ENCODE data around the gene C4B.
"Not testable (repeated sequence)": the region's sequence is repeated elsewhere in the genome, so short reads cannot be mapped to it uniquely, and the experiment has no call there.

- not testable (repeated sequence) for TF ChIP-seq POLR2A (IDR thresholded peaks at IDR 0.05; ENCODE audit: borderline replicate concordance, extremely low read depth, insufficient read depth, insufficient read length); EZH2 (IDR thresholded peaks at IDR 0.05); TCF7L2 (IDR thresholded peaks at IDR 0.05; ENCODE audit: borderline replicate concordance, extremely low read depth, insufficient read depth, insufficient read length); YY1 (IDR thresholded peaks at IDR 0.05; ENCODE audit: extremely low read depth, insufficient replicate concordance, low read depth, low read length); REST (IDR thresholded peaks at IDR 0.05; ENCODE audit: low read depth); EZH2phosphoT487 (IDR thresholded peaks at IDR 0.05; ENCODE audit: borderline replicate concordance); ELF1 (IDR thresholded peaks at IDR 0.05; ENCODE audit: borderline replicate concordance, low read depth)
- TF ChIP-seq, protein P1, sequence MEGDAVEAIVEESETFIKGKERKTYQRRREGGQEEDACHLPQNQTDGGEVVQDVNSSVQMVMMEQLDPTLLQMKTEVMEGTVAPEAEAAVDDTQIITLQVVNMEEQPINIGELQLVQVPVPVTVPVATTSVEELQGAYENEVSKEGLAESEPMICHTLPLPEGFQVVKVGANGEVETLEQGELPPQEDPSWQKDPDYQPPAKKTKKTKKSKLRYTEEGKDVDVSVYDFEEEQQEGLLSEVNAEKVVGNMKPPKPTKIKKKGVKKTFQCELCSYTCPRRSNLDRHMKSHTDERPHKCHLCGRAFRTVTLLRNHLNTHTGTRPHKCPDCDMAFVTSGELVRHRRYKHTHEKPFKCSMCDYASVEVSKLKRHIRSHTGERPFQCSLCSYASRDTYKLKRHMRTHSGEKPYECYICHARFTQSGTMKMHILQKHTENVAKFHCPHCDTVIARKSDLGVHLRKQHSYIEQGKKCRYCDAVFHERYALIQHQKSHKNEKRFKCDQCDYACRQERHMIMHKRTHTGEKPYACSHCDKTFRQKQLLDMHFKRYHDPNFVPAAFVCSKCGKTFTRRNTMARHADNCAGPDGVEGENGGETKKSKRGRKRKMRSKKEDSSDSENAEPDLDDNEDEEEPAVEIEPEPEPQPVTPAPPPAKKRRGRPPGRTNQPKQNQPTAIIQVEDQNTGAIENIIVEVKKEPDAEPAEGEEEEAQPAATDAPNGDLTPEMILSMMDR (IDR thresholded peaks at IDR 0.05 in 2 of 3, conservative IDR thresholded peaks at IDR 0.05 in 1 of 3; ENCODE audit: borderline replicate concordance in 1 of 3, insufficient read depth in 1 of 3, low read depth in 2 of 3, low read length in 2 of 3) = not testable (repeated sequence)
- TF ChIP-seq, protein P2, sequence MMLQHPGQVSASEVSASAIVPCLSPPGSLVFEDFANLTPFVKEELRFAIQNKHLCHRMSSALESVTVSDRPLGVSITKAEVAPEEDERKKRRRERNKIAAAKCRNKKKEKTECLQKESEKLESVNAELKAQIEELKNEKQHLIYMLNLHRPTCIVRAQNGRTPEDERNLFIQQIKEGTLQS (IDR thresholded peaks at IDR 0.05) = not testable (repeated sequence)
Measured at GRCh38 chr6:32037136-32037535, 22.5 kb downstream of the C4B start.

Data from HCT116 (cell line).